PC-3 (cell line): ENCODE measurements around the gene KRTAP9-2.

Experiments used
- EZH2 ChIP-seq: fragments of 300-600 bp; sonication (generic); IDR thresholded peaks from one replicate; pipeline ENCODE4 v1.6.1; 2017; ENCODE audit warnings: antibody characterized with exemption, mild to moderate bottlenecking, low read length; ENCODE audit not compliant: unreplicated experiment
- EZH2phosphoT487 ChIP-seq: fragments of 300-600 bp; sonication (generic); IDR thresholded peaks from 2 replicates; pipeline ENCODE4 v1.6.1; 2018; ENCODE audit warnings: mild to moderate bottlenecking, antibody characterized with exemption, low read length, borderline replicate concordance
- TF ChIP-seq, protein P1 (sequence below): fragments of 300-600 bp; sonication (generic); conservative IDR thresholded peaks from 2 replicates; pipeline ENCODE4 v1.5.1; 2017; ENCODE audit warnings: antibody characterized with exemption, low read depth, mild to moderate bottlenecking, low read length

DNA sequence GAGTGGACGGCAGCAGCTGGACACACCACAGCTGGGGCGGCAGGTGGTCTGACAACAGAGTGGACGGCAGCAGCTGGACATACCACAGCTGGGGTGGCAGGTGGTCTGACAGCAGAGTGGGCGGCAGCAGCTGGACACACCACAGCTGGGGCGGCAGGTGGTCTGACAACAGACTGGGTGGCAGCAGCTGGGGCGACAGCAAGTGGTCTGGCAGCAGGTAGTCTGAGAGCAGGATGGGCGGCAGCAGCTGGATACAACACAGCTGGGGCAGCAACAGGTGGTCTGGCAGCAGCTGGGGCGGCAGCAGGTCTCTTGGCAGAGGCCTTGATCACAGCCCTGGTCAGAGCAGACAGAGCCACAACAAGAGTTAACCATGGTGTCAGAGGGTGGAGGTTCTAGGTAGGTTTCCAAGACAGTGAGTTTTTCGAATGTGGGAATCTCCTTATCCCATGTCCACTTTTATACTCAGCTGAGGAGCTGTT is 41.9 kb upstream of the KRTAP9-2 start, which contains the start of gene KRTAP4-1:
- TF ChIP-seq, protein P1, sequence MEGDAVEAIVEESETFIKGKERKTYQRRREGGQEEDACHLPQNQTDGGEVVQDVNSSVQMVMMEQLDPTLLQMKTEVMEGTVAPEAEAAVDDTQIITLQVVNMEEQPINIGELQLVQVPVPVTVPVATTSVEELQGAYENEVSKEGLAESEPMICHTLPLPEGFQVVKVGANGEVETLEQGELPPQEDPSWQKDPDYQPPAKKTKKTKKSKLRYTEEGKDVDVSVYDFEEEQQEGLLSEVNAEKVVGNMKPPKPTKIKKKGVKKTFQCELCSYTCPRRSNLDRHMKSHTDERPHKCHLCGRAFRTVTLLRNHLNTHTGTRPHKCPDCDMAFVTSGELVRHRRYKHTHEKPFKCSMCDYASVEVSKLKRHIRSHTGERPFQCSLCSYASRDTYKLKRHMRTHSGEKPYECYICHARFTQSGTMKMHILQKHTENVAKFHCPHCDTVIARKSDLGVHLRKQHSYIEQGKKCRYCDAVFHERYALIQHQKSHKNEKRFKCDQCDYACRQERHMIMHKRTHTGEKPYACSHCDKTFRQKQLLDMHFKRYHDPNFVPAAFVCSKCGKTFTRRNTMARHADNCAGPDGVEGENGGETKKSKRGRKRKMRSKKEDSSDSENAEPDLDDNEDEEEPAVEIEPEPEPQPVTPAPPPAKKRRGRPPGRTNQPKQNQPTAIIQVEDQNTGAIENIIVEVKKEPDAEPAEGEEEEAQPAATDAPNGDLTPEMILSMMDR, result no peak
- TF ChIP-seq EZH2 (no peak), EZH2phosphoT487 (no peak)
